ENCODE measurements around the gene MLLT6. TPM values are rescaled to one million over a fixed set of nuclear protein-coding genes. Genes with fewer than 3 reads are reported as not detected.

The MLLT6 gene
- total and polyA plus RNA-seq, 2 of the 13 experiments (the other 11 are each of a cell fraction or from before 2014, with no cell fraction given): 50.7 to 69.5 TPM

DNA sequence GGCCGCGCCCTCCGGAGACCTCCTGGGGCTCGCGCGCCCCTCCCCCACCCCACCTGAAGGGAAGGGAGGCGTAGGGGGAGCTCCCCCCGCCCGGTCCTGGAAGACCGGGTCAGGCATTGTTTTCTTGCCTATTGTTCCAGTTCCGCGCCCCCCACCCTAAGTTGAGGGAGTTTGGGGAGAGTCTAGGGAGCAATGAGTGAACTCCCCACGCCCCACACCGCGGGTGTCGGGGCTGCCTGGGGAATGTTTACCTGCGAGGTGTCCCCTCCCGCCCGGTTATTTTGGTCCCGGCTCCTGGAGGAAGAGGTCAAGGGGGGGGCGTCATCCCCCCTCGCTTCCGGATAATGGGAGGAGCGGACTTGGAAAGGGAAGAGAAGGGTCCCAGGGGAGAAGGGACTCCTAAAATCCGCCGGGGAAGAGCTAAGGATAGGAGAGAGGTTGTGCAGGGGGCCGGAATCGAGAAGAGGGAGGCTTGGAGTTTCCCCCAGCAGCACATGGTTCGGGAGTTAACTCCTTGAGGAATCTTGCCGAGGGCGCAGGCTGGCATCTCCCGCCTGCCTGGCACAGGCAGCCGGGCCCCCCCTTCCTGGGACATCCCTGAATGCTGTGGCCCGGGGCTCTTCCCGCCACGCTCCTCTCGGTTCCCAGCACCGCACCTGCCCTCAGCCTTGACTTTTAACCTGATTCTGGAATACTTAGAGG is 881 bp downstream of the MLLT6 start (continued):
- peak; percentile 45; the same call in 1 of the 2 replicates for TF ChIP-seq MED13 (CRISPR knock-in tag; IDR thresholded peaks at IDR 0.05)
- TF ChIP-seq ZNF20 (CRISPR knock-in tag; IDR thresholded peaks at IDR 0.05): 0 out of 2 replicates have a peak, but pooled peaks have one; percentile 48
- TF ChIP-seq KLF9 (CRISPR knock-in tag; IDR thresholded peaks at IDR 0.05; ENCODE audit: low read depth): no peak
- TF ChIP-seq MTF1 (CRISPR knock-in tag; IDR thresholded peaks at IDR 0.05): no peak
- no peak for TF ChIP-seq ZNF138 (CRISPR knock-in tag; IDR thresholded peaks at IDR 0.05; ENCODE audit: low read depth)
- TF ChIP-seq SOX5 (CRISPR knock-in tag; IDR thresholded peaks at IDR 0.05; ENCODE audit: borderline replicate concordance): peak; percentile 68; the same call in 1 of the 2 replicates
- no peak for TF ChIP-seq BRCA1 (CRISPR knock-in tag; IDR thresholded peaks at IDR 0.05)
- no peak for TF ChIP-seq TOE1 (CRISPR knock-in tag; IDR thresholded peaks at IDR 0.05)
- TF ChIP-seq, protein P1, sequence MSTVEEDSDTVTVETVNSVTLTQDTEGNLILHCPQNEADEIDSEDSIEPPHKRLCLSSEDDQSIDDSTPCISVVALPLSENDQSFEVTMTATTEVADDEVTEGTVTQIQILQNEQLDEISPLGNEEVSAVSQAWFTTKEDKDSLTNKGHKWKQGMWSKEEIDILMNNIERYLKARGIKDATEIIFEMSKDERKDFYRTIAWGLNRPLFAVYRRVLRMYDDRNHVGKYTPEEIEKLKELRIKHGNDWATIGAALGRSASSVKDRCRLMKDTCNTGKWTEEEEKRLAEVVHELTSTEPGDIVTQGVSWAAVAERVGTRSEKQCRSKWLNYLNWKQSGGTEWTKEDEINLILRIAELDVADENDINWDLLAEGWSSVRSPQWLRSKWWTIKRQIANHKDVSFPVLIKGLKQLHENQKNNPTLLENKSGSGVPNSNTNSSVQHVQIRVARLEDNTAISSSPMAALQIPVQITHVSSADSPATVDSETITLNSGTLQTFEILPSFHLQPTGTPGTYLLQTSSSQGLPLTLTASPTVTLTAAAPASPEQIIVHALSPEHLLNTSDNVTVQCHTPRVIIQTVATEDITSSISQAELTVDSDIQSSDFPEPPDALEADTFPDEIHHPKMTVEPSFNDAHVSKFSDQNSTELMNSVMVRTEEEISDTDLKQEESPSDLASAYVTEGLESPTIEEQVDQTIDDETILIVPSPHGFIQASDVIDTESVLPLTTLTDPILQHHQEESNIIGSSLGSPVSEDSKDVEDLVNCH (CRISPR knock-in tag; IDR thresholded peaks at IDR 0.05): no peak
- TF ChIP-seq ZNF282 (IDR thresholded peaks at IDR 0.05; ENCODE audit: partially characterized antibody): no peak
- TF ChIP-seq TBP (CRISPR knock-in tag; IDR thresholded peaks at IDR 0.05): no peak
- no peak for TF ChIP-seq ZNF207 (IDR thresholded peaks at IDR 0.05; ENCODE audit: borderline replicate concordance)
- no peak for TF ChIP-seq SNRNP70 (IDR thresholded peaks at IDR 0.05; ENCODE audit: low read depth, low read length)
- TF ChIP-seq, protein P2, sequence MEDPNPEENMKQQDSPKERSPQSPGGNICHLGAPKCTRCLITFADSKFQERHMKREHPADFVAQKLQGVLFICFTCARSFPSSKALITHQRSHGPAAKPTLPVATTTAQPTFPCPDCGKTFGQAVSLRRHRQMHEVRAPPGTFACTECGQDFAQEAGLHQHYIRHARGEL (CRISPR knock-in tag; IDR thresholded peaks at IDR 0.05): 0 out of 2 replicates have a peak, but pooled peaks have one; percentile 20
- TF ChIP-seq ZC3H4 (CRISPR knock-in tag; IDR thresholded peaks at IDR 0.05; ENCODE audit: borderline replicate concordance): no peak
- peak; percentile 39; the same call in 1 of the 2 replicates for TF ChIP-seq ZNF607 (CRISPR knock-in tag; IDR thresholded peaks at IDR 0.05; ENCODE audit: borderline replicate concordance)
- no peak for TF ChIP-seq REXO4 (CRISPR knock-in tag; IDR thresholded peaks at IDR 0.05; ENCODE audit: borderline replicate concordance)
- no peak for TF ChIP-seq ZNF841 (CRISPR knock-in tag; IDR thresholded peaks at IDR 0.05; ENCODE audit: borderline replicate concordance)
- TF ChIP-seq ATF7-NPFF (CRISPR knock-in tag; IDR thresholded peaks at IDR 0.05; ENCODE audit: low read depth): no peak
- no peak for TF ChIP-seq MYNN (CRISPR knock-in tag; IDR thresholded peaks at IDR 0.05; ENCODE audit: low read depth)
- no peak for TF ChIP-seq XBP1 (CRISPR knock-in tag; IDR thresholded peaks at IDR 0.05)
- no peak for TF ChIP-seq HDAC6 (IDR thresholded peaks at IDR 0.05; ENCODE audit: low read depth, low read length)
- no peak for TF ChIP-seq HIVEP1 (CRISPR knock-in tag; IDR thresholded peaks at IDR 0.05)
- TF ChIP-seq SPEN (CRISPR knock-in tag; IDR thresholded peaks at IDR 0.05; ENCODE audit: low read depth): no peak; the same call in 1 of the 2 replicates
- TF ChIP-seq FOXM1 (CRISPR knock-in tag; IDR thresholded peaks at IDR 0.05): 0 out of 2 replicates have a peak, but pooled peaks have one; percentile 18
- TF ChIP-seq, protein P3, sequence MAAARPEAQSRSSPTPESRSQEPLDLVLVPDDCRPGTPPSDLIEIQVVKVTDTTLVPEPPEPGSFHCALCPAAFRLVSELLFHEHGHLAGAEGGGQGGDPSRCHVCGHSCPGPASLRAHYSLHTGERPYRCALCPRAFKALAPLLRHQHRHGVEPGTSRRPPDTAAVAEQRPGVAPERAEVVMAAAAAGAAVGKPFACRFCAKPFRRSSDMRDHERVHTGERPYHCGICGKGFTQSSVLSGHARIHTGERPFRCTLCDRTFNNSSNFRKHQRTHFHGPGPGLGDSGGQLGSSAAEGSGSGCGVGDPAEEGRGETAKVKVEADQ (CRISPR knock-in tag; IDR thresholded peaks at IDR 0.05; ENCODE audit: borderline replicate concordance): peak; percentile 78; the same call in 1 of the 2 replicates
- TF ChIP-seq, protein P4, sequence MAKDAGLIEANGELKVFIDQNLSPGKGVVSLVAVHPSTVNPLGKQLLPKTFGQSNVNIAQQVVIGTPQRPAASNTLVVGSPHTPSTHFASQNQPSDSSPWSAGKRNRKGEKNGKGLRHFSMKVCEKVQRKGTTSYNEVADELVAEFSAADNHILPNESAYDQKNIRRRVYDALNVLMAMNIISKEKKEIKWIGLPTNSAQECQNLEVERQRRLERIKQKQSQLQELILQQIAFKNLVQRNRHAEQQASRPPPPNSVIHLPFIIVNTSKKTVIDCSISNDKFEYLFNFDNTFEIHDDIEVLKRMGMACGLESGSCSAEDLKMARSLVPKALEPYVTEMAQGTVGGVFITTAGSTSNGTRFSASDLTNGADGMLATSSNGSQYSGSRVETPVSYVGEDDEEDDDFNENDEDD (CRISPR knock-in tag; IDR thresholded peaks at IDR 0.05; ENCODE audit: borderline replicate concordance): no peak

Data from HepG2 (cell line).